GM23248 (cell line): ENCODE measurements around the gene TSPEAR.

Experiments
- EZH2 ChIP-seq: fragments of 200-600 bp; sonication (generic); IDR thresholded peaks from 2 replicates; pipeline ENCODE4 v1.6.1; 2018; ENCODE audit warnings: antibody characterized with exemption, mild to moderate bottlenecking; ENCODE audit not compliant: insufficient read depth, poor library complexity, severe bottlenecking
- EZH2phosphoT487 ChIP-seq: fragments of 200-600 bp; sonication (generic); IDR thresholded peaks from 2 replicates; pipeline ENCODE4 v1.6.1; 2018; ENCODE audit warnings: antibody characterized with exemption, moderate library complexity, mild to moderate bottlenecking, low read depth; ENCODE audit not compliant: insufficient read depth

DNA sequence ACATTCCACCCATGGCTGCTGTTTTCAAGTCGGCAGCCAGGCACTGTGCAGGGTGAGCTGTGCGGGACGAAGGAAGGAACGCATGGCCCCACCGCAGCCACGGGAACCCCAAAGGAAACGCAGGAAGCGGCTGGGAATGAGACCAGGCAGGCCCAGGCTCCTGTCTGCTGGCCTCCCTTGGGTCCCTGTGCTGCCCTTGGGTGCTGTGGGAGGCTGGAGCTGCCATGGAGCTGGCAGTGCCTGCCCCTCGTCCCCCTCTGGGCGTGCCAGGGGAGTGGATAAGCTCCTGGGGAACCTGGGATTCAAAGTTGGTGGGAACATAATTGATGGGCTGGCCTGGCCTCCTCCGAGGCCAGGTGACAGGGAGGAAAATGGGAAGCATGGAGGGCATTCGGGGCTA lies 143.1 kb downstream of the TSPEAR start:
- TF ChIP-seq EZH2 (no peak), EZH2phosphoT487 (no peak)
